Activated naive CD8-positive, alpha-beta T cell treated with anti-CD3 and anti-CD28 coated beads, Interleukin-2, amount 10 ng/mL, durations not matched to agents 7 days and 5 days (primary cell): ENCODE results near the gene TNS3. TPM values are rescaled to one million over a fixed set of nuclear protein-coding genes. Genes with fewer than 3 reads are reported as not detected.

Source experiments
- ATAC-seq: fragments of 150-1000 bp; cut with Tn5 transposase; one replicate; pipeline ENCODE4 v1.10.0; 2021; ENCODE audit warnings: low read depth, moderate library complexity
- POLR2A ChIA-PET: fragments of 350-600 bp; sonication (Branson Sonifier 250); formaldehyde crosslinking; loops from one replicate; lab custom pipeline; 2021; ENCODE audit warnings: antibody characterized with exemption; lab: Charles Lee
- DNase-seq: peaks from one replicate; pipeline ENCODE4 v3.0.0; 2021
- H3K27ac Mint-ChIP-seq: one replicate; pipeline ENCODE4 v1.8.0; 2022; ENCODE audit warnings: mild to moderate bottlenecking, mixed read lengths
- H3K27me3 Mint-ChIP-seq: one replicate; pipeline ENCODE4 v1.8.0; 2022; ENCODE audit warnings: mild to moderate bottlenecking, moderate library complexity, mixed read lengths
- H3K36me3 Mint-ChIP-seq: one replicate; pipeline ENCODE4 v1.8.0; 2021; ENCODE audit warnings: mild to moderate bottlenecking, mixed read lengths
- H3K4me1 Mint-ChIP-seq: one replicate; pipeline ENCODE4 v1.8.0; 2021; ENCODE audit warnings: mixed read lengths
- H3K4me3 Mint-ChIP-seq: one replicate; pipeline ENCODE4 v1.8.0; 2022; ENCODE audit warnings: mild to moderate bottlenecking, moderate library complexity, mixed read lengths
- H3K9me3 Mint-ChIP-seq: one replicate; pipeline ENCODE4 v1.8.0; 2021; ENCODE audit warnings: mixed read lengths
- total RNA-seq, 2 experiments: library from RNA; stranded (reverse); gene quantifications; one replicate each; pipeline ENCODE4 v1.2.3, GENCODE V29; 2021

Gene TNS3
- total RNA-seq, 2 experiments from 2014 or later, result 1.1 to 2.0 TPM

DNA sequence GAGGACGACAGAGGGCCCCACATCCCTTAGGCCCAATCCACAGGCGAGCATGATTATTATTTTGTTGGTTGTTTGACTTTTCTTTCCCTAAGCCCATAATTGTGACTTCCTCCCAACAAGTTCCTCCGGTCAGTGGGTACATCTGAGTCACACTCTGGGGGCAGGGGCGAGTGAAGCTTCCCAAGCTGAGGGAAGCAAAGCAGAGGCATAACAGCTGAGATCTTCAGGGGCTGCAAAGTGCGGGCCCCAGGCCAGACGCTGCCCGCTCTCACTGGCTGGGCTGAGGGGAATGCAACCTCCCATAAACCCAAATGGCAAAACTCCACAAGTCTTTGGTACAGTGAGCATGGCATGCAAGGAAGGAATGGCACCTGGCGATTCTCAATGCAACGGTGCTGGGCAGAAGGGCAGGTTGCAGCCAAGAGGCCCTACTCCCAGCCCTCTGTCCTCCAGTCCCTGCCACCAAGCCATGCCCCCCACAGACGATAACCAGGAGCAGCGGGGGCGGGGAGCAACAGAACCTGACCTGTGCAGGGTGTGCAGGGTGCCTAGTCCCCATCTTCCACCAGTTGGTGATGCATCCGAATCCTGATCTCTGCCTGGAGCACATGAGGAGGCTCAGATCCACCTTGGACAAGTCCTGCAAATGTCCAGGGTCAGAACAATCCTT is 25.3 kb downstream of the TNS3 start:
- Mint-ChIP-seq H3K4me1 (no peaks in the 10 kb centered on the region), H3K36me3 (no peaks in the 10 kb centered on the region), H3K9me3 (peaks cover 1% of the 10 kb centered on the region), H3K27ac (no peak overlapping the region), H3K27me3 (peaks cover 4% of the 10 kb centered on the region), H3K4me3 (no peak overlapping the region)
- DNase-seq (no peak), ATAC-seq (no peak)
- POLR2A ChIA-PET, result no interaction called here

DNA sequence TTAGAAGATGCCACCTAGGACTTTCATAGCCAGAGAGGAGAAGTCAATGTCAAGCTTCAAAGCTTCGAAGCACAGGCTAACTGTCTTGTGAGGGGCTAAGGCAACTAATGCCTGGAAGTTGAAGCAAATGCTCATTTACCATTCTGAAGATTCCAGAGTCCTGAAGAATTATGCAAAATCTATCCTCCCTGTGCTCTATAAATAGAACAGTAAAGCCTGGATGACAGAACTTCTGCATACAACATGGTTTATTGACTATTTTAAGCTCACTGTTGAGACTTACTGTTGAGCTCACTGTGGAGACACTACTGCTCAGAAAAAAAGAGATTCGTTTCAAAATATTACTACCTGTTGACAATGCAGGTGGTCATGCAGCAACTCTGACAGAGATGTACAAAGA is 28.6 kb downstream of the TNS3 start:
- no peak overlapping the region for H3K27ac Mint-ChIP-seq
- no peak for ATAC-seq
- POLR2A ChIA-PET, result no interaction called here
- H3K4me3 Mint-ChIP-seq, result no peak overlapping the region
- H3K4me1 Mint-ChIP-seq, result no peaks in the 10 kb centered on the region
- H3K27me3 Mint-ChIP-seq, result peaks cover 2% of the 10 kb centered on the region
- H3K9me3 Mint-ChIP-seq, result peaks cover 1% of the 10 kb centered on the region
- DNase-seq, result no peak
- no peaks in the 10 kb centered on the region for H3K36me3 Mint-ChIP-seq

DNA sequence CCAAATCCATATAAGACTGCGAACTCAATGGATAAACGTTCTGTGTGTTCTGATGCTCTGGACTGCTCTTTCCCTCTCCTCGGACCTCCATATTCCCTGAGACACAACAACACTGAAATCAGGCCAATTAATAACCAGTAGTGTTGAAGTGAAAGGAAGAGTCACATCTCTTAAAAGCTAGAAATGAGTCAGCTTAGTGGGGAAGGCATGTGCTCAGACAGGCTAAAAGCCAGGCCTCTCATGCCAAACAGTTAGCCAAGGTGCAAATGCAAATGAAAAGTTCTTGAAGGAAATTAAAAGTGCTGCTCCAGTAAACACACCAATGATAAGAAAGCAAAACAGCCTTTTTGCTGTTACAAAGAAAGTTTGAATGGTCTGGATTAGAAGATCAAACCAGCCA is 29.3 kb downstream of the TNS3 start:
- no peak for ATAC-seq
- no peak overlapping the region for H3K4me3 Mint-ChIP-seq
- no peaks in the 10 kb centered on the region for H3K36me3 Mint-ChIP-seq
- no peaks in the 10 kb centered on the region for H3K4me1 Mint-ChIP-seq
- DNase-seq, result no peak
- peaks cover 2% of the 10 kb centered on the region for H3K27me3 Mint-ChIP-seq
- H3K9me3 Mint-ChIP-seq, result peaks cover 1% of the 10 kb centered on the region
- POLR2A ChIA-PET, result no interaction called here
- no peak overlapping the region for H3K27ac Mint-ChIP-seq

DNA sequence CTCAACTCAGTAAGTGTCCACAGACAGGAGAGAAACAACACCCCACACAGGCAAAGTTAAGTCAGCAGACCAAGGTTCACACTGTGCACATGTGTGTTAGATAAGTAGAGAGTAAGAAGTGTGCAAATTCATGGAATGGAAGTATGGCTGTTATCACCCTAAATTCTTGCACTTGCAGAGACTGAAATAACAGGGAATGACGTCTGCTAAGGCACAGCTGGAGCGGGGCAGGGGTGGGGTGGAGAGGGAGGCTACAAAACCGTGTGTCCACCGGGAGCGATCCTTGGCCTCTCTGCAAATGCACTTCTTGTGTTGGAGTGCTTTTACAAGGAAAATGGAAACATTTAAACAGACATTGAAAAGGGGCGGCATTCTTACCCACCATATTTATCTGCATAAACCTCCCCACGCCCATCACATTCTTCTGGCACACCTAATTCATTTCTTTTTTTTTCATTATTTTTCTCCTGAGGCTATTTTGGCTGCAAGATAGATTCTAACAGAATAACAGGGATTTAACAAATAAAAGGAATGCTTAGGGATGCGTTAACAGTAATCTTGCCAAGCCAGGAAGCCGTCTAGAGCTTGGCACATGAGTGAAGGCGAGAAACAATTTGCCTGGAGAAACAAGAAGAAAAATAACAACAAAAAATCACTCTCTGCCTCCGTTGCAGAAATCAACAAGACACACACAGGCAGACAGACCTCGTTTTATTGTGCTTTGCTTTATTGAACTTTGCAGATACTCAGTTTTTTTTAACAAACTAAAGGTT is 30.1 kb downstream of the TNS3 start:
- DNase-seq (no peak), ATAC-seq (no peak)
- Mint-ChIP-seq H3K36me3 (no peaks in the 10 kb centered on the region), H3K9me3 (peaks cover 1% of the 10 kb centered on the region), H3K27me3 (peaks cover 2% of the 10 kb centered on the region), H3K27ac (no peak overlapping the region), H3K4me3 (no peak overlapping the region), H3K4me1 (no peaks in the 10 kb centered on the region)
- POLR2A ChIA-PET, result no interaction called here

DNA sequence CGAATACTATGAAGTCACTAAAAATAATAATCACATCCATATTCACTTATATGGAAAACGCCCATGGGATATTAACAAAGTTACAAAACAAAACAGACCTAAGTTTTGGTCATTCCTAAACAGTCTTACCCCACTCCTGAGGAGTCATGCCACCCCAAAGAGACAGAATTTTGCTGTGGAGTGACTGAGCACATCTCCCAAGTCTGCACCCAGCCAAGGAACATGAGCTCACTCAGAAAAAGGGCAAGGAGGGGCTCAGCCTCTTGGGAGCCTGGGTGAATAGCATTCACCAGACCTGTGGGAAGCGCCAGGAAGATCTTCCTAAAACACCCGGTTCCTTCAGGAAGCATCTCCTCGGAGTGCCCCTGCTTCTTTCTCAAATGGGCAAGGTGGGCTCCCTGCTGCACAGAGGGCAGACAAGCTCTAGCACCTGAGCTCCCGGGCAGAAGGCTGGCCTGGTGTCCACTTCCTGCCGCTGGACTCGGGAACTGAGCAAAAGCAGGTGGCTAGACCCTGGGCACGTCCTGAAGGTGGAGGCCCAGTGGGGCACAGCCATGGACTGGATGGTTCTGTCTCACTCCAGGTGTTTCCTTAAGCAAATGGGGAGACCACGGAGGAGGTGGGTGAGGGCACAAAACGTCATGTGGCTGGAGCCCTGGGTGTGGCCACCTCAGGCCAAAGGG is 31.0 kb downstream of the TNS3 start:
- H3K36me3 Mint-ChIP-seq, result no peaks in the 10 kb centered on the region
- H3K27ac Mint-ChIP-seq, result no peak overlapping the region
- ATAC-seq (no peak), DNase-seq (no peak)
- POLR2A ChIA-PET, result no interaction called here
- no peak overlapping the region for H3K4me3 Mint-ChIP-seq
- no peaks in the 10 kb centered on the region for H3K4me1 Mint-ChIP-seq
- H3K9me3 Mint-ChIP-seq, result peaks cover 1% of the 10 kb centered on the region
- peaks cover 2% of the 10 kb centered on the region for H3K27me3 Mint-ChIP-seq

DNA sequence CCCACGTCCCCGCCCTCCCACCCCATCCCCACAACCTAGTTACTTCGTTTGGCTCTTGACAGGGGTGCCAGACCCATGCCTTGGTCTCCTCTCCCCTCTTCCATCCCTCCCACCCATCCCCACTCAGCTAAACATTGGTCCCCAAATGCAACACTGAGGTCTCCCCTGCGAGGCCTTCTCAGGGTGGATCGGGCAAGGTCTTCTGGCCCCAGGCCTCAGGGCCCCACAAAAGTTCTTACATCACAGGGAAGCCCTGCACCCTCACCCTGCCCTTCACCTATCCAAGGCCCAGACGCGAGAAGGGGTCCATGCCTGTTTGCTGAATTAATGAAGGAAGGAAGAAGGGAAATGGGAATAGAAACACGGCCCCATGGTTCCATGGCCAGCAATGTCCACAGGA is 32.0 kb downstream of the TNS3 start:
- POLR2A ChIA-PET, result no interaction called here
- no peak for ATAC-seq
- peaks cover 1% of the 10 kb centered on the region for H3K9me3 Mint-ChIP-seq
- H3K4me3 Mint-ChIP-seq, result no peak overlapping the region
- H3K4me1 Mint-ChIP-seq, result no peaks in the 10 kb centered on the region
- no peaks in the 10 kb centered on the region for H3K36me3 Mint-ChIP-seq
- H3K27ac Mint-ChIP-seq, result no peak overlapping the region
- DNase-seq, result no peak
- peaks cover 2% of the 10 kb centered on the region for H3K27me3 Mint-ChIP-seq

DNA sequence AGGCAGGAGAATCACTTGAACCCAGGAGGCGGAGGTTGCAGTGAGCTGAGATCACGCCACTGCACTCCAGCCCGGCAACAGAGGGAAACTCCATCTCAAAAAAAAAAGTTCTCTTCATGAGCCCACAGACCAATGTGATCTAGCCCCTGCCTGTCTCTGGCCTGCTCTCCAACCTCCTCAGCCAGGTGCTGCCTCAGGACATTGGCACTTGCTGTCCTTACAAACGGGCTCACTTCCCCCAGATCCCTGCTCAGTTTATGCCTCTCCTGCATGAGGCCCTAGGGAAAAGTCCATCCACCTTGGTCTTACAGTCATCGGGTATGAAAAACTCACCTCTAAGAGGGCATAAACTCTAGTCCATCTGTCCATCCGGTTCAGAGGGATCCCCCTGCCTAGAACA is 32.5 kb downstream of the TNS3 start:
- ATAC-seq (no peak), DNase-seq (no peak)
- H3K36me3 Mint-ChIP-seq, result no peaks in the 10 kb centered on the region
- no peak overlapping the region for H3K27ac Mint-ChIP-seq
- H3K27me3 Mint-ChIP-seq, result no peaks in the 10 kb centered on the region
- no peak overlapping the region for H3K4me3 Mint-ChIP-seq
- peaks cover 1% of the 10 kb centered on the region for H3K9me3 Mint-ChIP-seq
- POLR2A ChIA-PET, result no interaction called here
- H3K4me1 Mint-ChIP-seq, result no peaks in the 10 kb centered on the region

DNA sequence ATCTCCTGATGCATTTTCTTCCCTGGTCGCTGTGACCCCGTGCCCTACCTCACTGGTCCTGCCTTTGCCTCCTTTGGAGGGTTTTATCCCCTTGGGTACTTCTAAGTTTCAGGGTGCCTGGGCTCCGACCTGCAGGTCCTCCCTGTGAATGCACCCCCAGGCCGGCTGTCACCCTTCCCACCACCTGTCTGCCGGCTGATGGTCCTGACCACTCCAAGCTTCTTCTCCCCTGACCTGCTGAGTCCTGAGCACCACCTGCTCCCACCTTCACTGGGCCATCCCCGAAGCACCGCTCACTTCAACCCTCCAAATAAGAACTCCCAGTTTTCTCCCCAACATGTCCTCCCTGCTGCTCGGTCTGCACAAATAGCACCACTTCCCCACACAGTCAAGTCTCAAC is 33.4 kb downstream of the TNS3 start:
- DNase-seq, result no peak
- no peaks in the 10 kb centered on the region for H3K27me3 Mint-ChIP-seq
- POLR2A ChIA-PET, result no interaction called here
- no peaks in the 10 kb centered on the region for H3K36me3 Mint-ChIP-seq
- H3K4me1 Mint-ChIP-seq, result no peaks in the 10 kb centered on the region
- peaks cover under 1% of the 10 kb centered on the region for H3K9me3 Mint-ChIP-seq
- no peak overlapping the region for H3K27ac Mint-ChIP-seq
- no peak overlapping the region for H3K4me3 Mint-ChIP-seq
- ATAC-seq, result no peak

DNA sequence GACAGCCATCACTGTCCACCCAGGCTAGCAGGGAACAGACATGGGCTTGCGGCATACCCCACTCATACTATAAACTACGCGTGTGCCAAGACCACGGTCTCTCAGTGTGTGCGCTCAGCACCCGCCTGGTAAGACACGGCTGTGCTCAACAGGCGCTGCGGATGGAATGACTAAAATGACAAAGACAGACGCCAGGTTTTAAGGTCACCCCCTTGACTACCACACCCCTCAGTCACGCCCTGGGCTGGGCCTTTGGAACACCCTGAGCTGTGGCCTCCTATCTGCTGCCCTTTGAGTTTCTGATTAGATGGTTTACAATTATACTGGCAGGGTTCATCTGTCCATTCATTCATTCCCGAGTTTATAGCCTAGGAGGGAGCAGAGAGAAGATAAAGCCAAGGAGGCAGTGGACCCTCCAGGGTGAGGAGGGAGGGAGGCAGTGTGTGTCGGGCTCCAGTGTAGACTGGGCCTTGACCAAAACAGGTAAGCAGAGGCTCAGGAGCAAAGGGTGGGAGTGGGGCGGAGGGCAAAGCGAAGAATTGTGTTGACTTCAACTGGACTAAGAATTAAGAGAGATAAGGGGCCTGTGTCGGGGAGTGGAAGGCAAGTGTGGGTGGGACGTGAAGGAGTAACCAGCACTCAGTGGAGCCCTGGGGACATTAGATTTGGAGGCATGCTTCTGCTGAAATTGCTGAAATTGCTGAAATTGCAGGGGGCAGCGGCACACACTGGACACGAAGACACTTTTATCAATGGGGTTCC is 35.0 kb downstream of the TNS3 start:
- ATAC-seq (no peak), DNase-seq (no peak)
- H3K9me3 Mint-ChIP-seq, result no peaks in the 10 kb centered on the region
- no peak overlapping the region for H3K4me3 Mint-ChIP-seq
- no peak overlapping the region for H3K27ac Mint-ChIP-seq
- no peaks in the 10 kb centered on the region for H3K36me3 Mint-ChIP-seq
- H3K4me1 Mint-ChIP-seq, result no peaks in the 10 kb centered on the region
- POLR2A ChIA-PET, result no interaction called here
- H3K27me3 Mint-ChIP-seq, result no peaks in the 10 kb centered on the region

DNA sequence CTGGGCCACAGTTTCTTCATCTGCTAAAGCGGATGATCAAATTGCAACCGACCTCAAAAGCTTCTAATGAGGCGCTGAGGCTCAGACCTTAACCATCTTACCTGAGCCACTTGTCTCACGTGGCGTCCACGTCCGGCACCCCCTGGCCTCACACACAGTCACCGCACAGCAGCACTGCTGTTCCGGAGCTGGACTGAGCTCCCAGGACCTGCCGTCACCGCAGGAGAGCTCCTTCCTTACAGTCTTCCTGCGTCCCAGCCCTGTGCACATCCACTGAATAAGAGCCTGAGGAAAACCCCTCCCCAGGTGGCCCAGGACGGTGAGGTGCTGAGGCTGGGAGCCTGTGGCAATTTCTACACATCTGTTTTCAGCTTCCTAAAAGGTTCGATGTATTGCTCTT is 35.7 kb downstream of the TNS3 start:
- H3K27ac Mint-ChIP-seq, result no peak overlapping the region
- no peaks in the 10 kb centered on the region for H3K9me3 Mint-ChIP-seq
- DNase-seq, result no peak
- no peaks in the 10 kb centered on the region for H3K36me3 Mint-ChIP-seq
- H3K4me1 Mint-ChIP-seq, result no peaks in the 10 kb centered on the region
- H3K27me3 Mint-ChIP-seq, result no peaks in the 10 kb centered on the region
- POLR2A ChIA-PET, result no interaction called here
- no peak for ATAC-seq
- H3K4me3 Mint-ChIP-seq, result no peak overlapping the region

DNA sequence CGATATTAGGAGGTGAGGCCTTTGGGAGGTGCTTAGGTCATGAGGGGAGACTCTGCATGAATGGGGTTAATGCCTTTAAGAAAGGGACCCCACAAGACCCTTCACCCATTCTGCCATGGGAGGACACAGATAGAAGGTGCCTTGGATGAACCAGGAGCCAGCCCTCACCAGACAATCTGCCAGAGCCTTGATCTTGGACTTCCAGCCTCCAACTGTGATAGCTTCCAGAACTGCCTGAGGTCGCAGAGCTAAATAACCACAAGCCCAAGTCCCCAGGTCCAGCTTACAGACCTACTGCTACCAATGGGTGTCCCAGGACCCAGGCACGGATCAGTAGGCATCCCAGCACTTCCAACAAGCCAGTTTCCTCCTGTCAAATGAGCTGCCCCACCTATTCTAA is 37.5 kb downstream of the TNS3 start:
- DNase-seq (no peak), ATAC-seq (no peak)
- Mint-ChIP-seq H3K27ac (no peak overlapping the region), H3K4me1 (no peaks in the 10 kb centered on the region), H3K27me3 (no peaks in the 10 kb centered on the region), H3K36me3 (no peaks in the 10 kb centered on the region), H3K4me3 (no peak overlapping the region), H3K9me3 (no peaks in the 10 kb centered on the region)
- POLR2A ChIA-PET, result no interaction called here

DNA sequence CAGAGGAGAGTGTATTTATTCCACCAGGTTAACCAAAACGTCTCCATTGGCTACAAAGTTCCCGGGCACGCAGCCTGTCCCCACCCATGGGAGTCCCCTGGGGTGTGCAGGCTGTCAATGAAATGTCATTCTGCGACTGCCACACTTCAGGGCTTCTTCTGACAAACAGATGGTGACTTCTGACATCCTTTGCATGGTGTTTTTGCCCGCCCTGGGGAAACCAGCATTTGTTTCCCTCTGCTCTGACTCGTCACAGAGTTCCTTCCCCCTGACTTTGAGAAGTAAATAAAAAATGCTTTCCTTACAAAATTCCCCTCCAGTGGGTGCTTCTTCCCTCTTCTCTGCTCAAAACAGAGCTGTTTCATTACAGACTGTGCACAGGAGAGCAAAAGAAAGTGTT is 38.2 kb downstream of the TNS3 start:
- Mint-ChIP-seq H3K27ac (no peak overlapping the region), H3K4me1 (no peaks in the 10 kb centered on the region), H3K4me3 (no peak overlapping the region), H3K27me3 (peaks cover 1% of the 10 kb centered on the region), H3K9me3 (no peaks in the 10 kb centered on the region), H3K36me3 (no peaks in the 10 kb centered on the region)
- ATAC-seq (no peak), DNase-seq (no peak)
- POLR2A ChIA-PET, result no interaction called here

DNA sequence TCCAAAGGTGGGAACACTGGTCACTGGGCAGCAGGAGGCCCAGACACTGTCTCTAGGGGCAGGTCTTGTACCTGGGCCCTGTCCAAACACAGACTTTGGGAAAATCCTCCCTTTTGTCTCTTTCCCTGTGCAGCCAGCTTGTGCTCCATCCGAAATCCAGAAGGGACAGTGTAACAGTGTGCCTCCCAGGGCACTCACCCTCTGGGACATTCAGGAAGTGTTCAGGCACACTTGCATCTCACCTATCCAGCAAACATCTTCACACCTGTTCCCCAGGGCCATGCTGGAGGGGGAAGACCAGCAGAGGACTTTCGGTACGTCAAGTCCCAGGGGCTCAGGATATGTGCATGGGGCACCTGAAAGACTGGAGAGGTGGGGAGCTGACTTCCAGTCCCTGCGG is 38.9 kb downstream of the TNS3 start:
- H3K27ac Mint-ChIP-seq, result no peak overlapping the region
- DNase-seq (no peak), ATAC-seq (no peak)
- POLR2A ChIA-PET, result no interaction called here
- peaks cover 6% of the 10 kb centered on the region for H3K27me3 Mint-ChIP-seq
- no peaks in the 10 kb centered on the region for H3K36me3 Mint-ChIP-seq
- H3K9me3 Mint-ChIP-seq, result no peaks in the 10 kb centered on the region
- no peaks in the 10 kb centered on the region for H3K4me1 Mint-ChIP-seq
- no peak overlapping the region for H3K4me3 Mint-ChIP-seq
